Measurements from ENCODE around the gene CCDC192.
"Not testable (repeated sequence)": the region's sequence is repeated elsewhere in the genome, so short reads cannot be mapped to it uniquely, and the experiment has no call there.

The CCDC192 gene

DNA sequence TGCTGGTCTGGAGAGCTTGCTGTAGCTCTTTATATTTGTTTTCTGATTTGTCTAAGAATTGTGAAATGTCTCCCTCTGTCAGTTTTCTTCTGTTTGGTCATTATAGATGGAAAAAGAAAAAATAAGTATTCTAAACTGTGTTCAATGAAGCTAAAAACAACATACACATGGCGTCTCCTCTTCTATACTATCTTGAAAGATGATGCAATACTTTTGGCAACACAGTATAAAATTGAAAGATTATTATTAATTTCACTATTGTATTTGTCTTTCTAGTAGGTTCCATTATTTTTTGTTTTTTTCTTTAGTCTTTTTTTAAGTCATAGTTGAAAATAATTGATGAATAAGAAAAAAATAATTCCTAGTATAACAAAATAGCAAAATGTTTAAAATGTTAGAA, 22.5 kb downstream of the CCDC192 start:
- Mint-ChIP-seq H3K4me3 (no peak overlapping the region), H3K4me1 (ENCODE audit: low read depth) (no peaks in the 10 kb centered on the region), H3K36me3 (ENCODE audit: low read depth) (no peaks in the 10 kb centered on the region), H3K27me3 (peaks cover 3% of the 10 kb centered on the region), H3K27ac (no peak overlapping the region), H3K9me3 (peaks cover 9% of the 10 kb centered on the region)
- DNase-seq, result no peak

DNA sequence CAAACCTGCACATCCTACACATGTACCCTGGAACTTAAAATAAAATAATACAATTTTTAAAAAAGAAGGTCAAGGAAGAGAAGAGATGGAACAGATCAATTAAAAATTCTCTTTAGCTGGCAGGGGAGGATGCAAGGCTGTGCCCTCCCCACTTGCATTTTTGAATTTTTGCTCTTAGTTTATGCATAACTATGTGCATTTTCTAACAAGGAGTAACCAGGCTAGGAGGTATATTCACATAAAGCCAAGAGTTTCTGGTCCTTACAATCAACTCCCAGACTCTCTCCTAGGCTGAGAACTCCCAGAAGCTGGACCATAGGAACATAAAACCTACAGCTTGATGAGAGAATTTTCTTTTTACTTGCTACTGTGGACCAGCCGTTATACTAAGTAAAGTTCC, 29.8 kb downstream of the CCDC192 start:
- Mint-ChIP-seq H3K27me3 (no peaks in the 10 kb centered on the region), H3K4me3 (no peak overlapping the region), H3K9me3 (peaks cover 2% of the 10 kb centered on the region), H3K36me3 (ENCODE audit: low read depth) (no peaks in the 10 kb centered on the region), H3K27ac (no peak overlapping the region), H3K4me1 (ENCODE audit: low read depth) (no peaks in the 10 kb centered on the region)
- DNase-seq, result no peak

DNA sequence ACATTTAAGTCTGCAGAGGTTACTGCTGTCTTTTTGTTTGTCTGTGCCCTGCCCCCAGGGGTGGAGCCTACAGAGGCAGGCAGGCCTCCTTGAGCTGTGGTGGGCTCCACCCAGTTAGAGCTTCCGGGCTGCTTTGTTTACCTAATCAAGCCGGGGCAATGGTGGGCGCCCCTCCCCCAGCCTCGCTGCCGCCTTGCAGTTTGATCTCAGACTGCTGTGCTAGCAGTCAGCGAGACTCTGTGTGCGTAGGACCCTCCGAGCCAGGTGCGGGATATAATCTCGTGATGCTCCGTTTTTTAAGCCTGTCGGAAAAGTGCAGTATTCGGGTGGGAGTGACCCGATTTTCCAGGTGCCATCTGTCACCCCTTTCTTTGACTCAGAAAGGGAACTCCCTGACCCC, 36.2 kb downstream of the CCDC192 start:
- not testable (repeated sequence) for H3K4me1 Mint-ChIP-seq (ENCODE audit: low read depth); H3K36me3 Mint-ChIP-seq (ENCODE audit: low read depth); H3K9me3 Mint-ChIP-seq; DNase-seq; H3K27ac Mint-ChIP-seq; H3K4me3 Mint-ChIP-seq
- peaks cover 27% of the 10 kb centered on the region for H3K27me3 Mint-ChIP-seq

DNA sequence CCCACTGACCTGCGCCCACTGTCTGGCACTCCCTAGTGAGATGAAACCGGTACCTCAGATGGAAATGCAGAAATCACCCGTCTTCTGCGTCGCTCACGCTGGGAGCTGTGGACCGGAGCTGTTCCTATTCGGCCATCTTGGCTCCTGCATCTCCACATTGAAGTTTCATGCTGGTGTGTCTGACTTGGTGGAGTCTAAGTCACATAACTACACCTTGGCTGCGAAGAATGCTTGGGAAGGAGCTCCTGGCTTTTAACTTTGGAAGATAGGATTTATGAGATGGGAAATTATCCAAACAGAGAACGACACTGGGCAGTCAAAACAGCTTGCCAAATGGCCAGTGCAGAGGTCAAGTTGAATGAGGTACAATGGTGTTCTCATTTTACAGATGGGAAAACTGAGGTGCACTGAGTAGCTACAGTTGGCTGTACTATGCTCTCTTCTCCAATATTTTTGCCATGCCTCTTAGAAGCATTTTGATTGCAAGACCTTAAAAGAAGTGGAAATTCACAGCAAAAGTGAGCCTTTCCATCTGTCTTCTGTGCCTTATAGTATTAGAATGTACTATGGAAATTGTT, 36.7 kb downstream of the CCDC192 start:
- DNase-seq, result no peak
- no peaks in the 10 kb centered on the region for H3K9me3 Mint-ChIP-seq
- H3K4me1 Mint-ChIP-seq (ENCODE audit: low read depth), result no peaks in the 10 kb centered on the region
- H3K4me3 Mint-ChIP-seq, result no peak overlapping the region
- no peak overlapping the region for H3K27ac Mint-ChIP-seq
- no peaks in the 10 kb centered on the region for H3K36me3 Mint-ChIP-seq (ENCODE audit: low read depth)
- H3K27me3 Mint-ChIP-seq, result peaks cover 27% of the 10 kb centered on the region

DNA sequence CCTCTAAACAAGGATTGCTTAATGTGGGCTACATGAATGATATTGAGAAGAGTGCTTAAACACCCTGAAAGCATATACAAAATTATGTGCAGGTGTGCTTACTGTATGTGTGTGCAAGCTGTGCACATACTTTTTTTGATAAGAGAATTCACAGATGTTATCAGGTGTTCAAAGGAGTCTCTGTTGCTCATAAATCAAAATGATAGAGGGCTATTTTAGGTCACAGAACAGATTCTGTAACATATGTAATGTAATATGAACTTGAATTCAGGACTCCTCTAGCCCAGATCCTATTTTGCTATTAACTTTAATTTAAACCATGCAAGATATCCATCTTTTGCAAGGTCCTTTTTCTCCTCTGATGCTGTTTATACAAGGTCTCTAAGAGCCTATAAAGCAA, 38.2 kb downstream of the CCDC192 start:
- no peak for DNase-seq
- Mint-ChIP-seq H3K9me3 (no peaks in the 10 kb centered on the region), H3K4me3 (no peak overlapping the region), H3K4me1 (ENCODE audit: low read depth) (no peaks in the 10 kb centered on the region), H3K27me3 (peaks cover 27% of the 10 kb centered on the region), H3K36me3 (ENCODE audit: low read depth) (no peaks in the 10 kb centered on the region), H3K27ac (no peak overlapping the region)

DNA sequence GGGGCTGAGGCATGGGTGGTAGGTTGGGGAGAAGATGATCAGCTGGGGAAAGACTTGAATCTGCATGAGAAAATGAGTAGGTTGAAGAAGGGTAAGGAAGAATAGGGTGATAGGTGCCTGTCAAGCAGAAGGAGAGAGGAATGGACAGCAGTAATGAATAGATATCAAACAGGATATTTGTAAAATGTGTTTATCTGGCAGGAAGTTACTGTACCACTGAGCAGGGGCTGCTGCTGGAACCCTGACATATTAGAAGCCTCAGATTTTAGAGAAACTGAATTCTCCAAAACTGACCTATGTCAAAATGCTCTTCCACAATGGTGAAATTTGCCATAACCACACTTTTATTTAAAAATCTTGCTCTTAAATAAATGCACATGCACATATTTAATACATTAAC, 41.0 kb downstream of the CCDC192 start:
- no peaks in the 10 kb centered on the region for H3K4me1 Mint-ChIP-seq (ENCODE audit: low read depth)
- no peaks in the 10 kb centered on the region for H3K36me3 Mint-ChIP-seq (ENCODE audit: low read depth)
- no peak overlapping the region for H3K4me3 Mint-ChIP-seq
- no peaks in the 10 kb centered on the region for H3K9me3 Mint-ChIP-seq
- no peak for DNase-seq
- no peak overlapping the region for H3K27ac Mint-ChIP-seq
- H3K27me3 Mint-ChIP-seq, result peaks cover 24% of the 10 kb centered on the region

DNA sequence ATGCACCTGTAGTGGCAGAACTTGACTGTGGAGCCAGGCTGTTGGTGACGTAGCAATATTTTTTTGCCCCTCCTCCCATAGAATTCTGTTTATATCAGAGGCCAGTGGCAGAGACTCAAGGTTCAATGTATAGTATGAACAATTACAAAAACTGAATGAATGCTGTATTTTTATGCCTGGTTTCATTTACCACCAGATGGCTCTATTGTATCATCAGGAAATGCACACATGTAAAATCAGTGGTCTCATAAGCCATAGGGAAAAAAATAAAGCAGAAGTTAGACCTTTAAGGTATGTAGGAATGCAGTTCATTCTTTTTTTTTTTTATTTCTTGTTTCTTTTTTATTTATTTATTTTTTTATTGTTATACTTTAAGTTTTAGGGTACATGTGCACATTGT, 43.6 kb downstream of the CCDC192 start:
- no peak overlapping the region for H3K27ac Mint-ChIP-seq
- no peak overlapping the region for H3K4me3 Mint-ChIP-seq
- no peaks in the 10 kb centered on the region for H3K36me3 Mint-ChIP-seq (ENCODE audit: low read depth)
- peaks cover 15% of the 10 kb centered on the region for H3K27me3 Mint-ChIP-seq
- H3K9me3 Mint-ChIP-seq, result no peaks in the 10 kb centered on the region
- DNase-seq, result no peak
- no peaks in the 10 kb centered on the region for H3K4me1 Mint-ChIP-seq (ENCODE audit: low read depth)

DNA sequence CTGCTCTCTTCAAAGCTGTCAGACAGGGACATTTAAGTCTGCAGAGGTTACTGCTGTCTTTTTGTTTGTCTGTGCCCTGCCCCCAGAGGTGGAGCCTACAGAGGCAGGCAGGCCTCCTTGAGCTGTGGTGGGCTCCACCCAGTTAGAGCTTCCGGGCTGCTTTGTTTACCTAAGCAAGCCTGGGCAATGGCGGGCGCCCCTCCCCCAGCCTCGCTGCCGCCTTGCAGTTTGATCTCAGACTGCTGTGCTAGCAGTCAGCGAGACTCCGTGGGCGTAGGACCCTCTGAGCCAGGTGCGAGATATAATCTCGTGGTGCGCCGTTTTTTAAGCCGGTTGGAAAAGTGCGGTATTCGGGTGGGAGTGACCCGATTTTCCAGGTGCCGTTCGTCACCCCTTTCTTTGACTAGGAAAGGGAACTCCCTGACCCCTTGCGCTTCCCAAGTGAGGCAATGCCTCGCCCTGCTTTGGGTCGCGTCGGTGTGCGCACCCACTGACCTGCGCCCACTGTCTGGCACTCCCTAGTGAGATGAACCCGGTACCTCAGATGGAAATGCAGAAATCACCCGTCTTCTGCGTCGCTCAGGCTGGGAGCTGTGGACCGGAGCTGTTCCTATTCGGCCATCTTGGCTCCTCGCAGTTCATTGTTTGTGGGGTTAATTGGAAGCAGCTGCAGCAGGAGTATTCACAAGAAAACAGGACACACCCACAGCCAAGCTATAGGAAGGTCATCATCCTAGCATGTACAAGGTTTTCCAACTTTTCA, 49.5 kb downstream of the CCDC192 start:
- H3K27me3 Mint-ChIP-seq; H3K36me3 Mint-ChIP-seq (ENCODE audit: low read depth); DNase-seq; H3K4me1 Mint-ChIP-seq (ENCODE audit: low read depth); H3K4me3 Mint-ChIP-seq; H3K9me3 Mint-ChIP-seq; H3K27ac Mint-ChIP-seq: not testable (repeated sequence)

DNA sequence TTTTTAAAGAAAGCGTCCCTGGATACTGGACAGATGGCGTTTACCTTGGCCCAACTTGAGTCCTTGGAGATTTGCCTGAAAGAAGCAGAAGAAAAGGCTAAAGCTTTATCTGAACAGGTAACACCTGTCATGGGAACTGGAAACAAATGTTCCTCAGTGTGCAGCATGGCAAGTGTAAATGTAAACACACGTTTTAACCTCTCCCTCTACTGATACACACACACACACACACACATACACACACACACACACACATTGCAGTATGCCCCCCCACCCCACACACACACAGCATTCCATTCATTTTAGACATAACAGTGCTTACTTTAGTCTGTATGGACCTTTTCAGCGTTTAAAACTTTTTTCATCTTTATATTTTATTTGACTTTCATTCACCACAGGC, 51.1 kb downstream of the CCDC192 start:
- Mint-ChIP-seq H3K4me3 (no peak overlapping the region), H3K36me3 (ENCODE audit: low read depth) (no peaks in the 10 kb centered on the region), H3K4me1 (ENCODE audit: low read depth) (no peaks in the 10 kb centered on the region), H3K27me3 (peaks cover 5% of the 10 kb centered on the region), H3K27ac (no peak overlapping the region), H3K9me3 (no peaks in the 10 kb centered on the region)
- no peak for DNase-seq

DNA sequence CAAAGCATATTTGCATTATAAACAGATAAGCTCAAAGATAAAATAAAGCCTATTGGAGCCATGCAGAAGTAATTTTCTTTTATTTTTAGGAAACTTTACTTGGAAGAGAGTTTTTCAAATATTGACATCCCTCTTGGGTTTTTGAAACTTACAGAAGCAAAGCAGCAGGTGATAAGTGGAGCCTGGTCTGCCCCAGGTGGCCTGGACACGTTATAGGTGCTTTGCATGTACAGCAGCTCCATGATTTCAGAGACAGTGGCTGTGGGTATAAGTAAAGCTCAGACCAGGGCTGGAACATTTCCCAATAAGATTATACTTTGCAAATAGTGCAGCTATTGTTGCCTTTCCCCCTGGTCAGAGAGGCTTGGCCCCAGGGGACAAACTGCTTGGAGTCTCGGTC, 51.5 kb downstream of the CCDC192 start:
- Mint-ChIP-seq H3K36me3 (ENCODE audit: low read depth) (no peaks in the 10 kb centered on the region), H3K27ac (no peak overlapping the region), H3K9me3 (no peaks in the 10 kb centered on the region), H3K4me3 (no peak overlapping the region), H3K4me1 (ENCODE audit: low read depth) (no peaks in the 10 kb centered on the region), H3K27me3 (peaks cover 5% of the 10 kb centered on the region)
- no peak for DNase-seq

DNA sequence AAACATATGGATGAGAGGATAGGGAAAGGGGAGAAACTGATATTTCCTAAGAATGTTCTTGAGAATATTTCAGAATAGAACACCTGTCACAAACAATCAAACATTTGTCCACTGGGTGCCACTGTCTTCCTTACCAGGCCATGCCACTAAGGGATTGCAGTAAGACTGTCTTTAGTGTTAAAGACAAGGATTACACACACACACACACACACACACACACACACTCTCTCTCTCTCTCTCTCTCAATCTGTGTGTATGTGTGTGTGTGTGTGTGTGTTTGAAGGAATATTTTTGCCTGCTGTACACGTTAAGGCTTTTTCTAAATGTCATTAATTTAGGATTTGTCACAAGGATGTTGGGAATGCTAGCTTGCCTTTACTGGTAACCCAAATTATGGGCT, 54.4 kb downstream of the CCDC192 start:
- no peak overlapping the region for H3K4me3 Mint-ChIP-seq
- H3K9me3 Mint-ChIP-seq, result no peaks in the 10 kb centered on the region
- no peaks in the 10 kb centered on the region for H3K36me3 Mint-ChIP-seq (ENCODE audit: low read depth)
- no peaks in the 10 kb centered on the region for H3K4me1 Mint-ChIP-seq (ENCODE audit: low read depth)
- no peak for DNase-seq
- peaks cover 5% of the 10 kb centered on the region for H3K27me3 Mint-ChIP-seq
- H3K27ac Mint-ChIP-seq, result no peak overlapping the region

DNA sequence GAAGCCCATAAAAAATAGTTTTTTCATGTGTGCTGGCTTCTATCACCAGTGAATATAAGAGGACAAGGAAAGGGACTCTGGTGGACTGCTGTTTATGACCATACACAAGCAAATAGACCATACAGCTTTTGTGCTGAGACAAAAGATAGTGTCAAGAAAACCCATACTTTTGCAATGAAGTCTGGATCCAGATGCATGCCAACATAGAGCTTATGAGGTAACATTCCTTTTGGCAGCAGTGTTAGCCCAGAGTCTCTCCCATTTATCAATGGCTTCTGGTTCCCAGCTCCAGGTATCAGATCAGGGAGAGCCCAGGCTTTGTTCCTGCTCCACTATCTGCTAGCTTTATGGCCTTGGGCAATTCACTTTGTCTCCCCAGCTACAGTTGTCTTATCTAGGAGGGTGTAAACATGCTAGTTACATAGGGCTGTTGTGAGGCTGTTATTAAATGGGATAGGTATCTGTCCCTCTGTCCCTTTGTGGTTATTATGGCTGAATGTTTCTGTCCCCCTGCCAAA, 55.6 kb downstream of the CCDC192 start:
- Mint-ChIP-seq H3K36me3 (ENCODE audit: low read depth) (no peaks in the 10 kb centered on the region), H3K27me3 (peaks cover 3% of the 10 kb centered on the region), H3K4me3 (no peak overlapping the region), H3K4me1 (ENCODE audit: low read depth) (no peaks in the 10 kb centered on the region), H3K27ac (no peak overlapping the region), H3K9me3 (no peaks in the 10 kb centered on the region)
- no peak for DNase-seq

DNA sequence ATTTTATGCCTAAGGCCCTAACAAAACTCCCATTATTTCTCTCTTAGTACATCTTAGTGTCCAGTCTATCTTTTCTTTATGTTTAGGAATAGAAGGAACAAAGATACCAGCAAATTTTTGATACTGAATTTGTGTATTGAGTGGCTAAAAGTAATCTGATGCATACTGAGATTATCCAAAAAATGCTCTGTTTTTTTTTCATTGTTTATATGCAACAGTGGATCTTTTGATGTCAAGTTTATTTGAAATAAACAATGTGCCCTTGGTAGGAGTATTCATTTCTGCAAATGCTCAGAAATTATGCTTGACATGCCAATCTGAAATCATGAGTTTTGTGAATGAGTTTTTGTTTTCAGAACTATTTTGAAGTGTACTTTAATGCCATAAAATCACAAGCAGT, 58.7 kb downstream of the CCDC192 start:
- Mint-ChIP-seq H3K4me1 (ENCODE audit: low read depth) (no peaks in the 10 kb centered on the region), H3K9me3 (no peaks in the 10 kb centered on the region), H3K36me3 (ENCODE audit: low read depth) (no peaks in the 10 kb centered on the region), H3K4me3 (no peak overlapping the region), H3K27me3 (peaks cover 9% of the 10 kb centered on the region), H3K27ac (no peak overlapping the region)
- DNase-seq, result no peak

DNA sequence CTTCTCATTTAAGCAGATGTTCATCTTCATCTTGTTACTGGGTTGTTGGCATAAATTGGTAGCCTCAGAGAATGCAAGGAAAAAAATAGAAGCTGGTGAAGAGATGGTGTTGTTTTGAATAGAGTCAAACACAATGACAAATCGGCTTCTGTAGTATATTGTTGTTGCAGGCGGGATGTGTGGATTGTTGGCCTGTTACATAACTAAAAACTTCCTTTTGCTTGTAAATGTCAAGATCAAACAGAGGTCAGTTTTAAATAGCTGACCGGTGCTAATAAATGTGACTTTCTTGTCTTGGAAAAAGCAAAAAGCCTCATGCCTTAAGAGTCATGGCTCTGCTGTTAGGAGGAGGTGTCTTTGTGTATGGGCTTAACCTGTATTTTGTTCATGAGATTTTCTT, 59.2 kb downstream of the CCDC192 start:
- Mint-ChIP-seq H3K27me3 (peaks cover 9% of the 10 kb centered on the region), H3K4me1 (ENCODE audit: low read depth) (no peaks in the 10 kb centered on the region), H3K9me3 (no peaks in the 10 kb centered on the region)

DNA sequence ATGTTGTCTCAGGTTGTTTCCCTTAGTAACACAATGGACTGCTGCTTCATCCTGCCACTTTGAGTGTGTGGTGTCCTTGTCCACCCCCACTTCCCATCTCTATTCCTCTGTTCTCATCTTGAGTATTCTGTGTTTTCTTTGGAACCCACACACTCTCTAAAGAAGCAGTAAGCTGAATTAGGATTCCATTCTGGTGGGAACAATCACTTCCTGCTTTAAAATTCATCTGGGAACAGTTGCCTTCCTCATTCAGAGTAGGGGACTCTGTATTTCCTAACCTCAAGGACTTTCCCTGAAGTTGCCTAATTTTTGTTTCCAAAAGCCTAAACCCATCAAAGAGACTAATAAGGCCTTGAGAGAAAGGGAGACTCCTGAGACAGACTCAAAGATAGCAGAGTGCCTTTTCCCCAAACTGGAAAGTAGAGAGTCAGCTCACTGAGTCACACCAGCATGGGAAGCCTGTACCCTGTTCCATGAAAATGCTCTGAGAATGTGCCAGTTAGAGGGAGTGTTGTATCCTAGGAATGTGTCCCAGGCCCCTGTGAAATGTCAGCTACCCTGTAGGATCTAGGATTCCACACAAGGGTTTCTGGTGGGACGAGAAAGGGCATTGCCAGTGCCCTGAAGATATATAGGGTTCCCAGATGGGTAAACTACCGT, 63.6 kb downstream of the CCDC192 start:
- H3K36me3 Mint-ChIP-seq (ENCODE audit: low read depth), result no peaks in the 10 kb centered on the region
- H3K27me3 Mint-ChIP-seq, result peaks cover 15% of the 10 kb centered on the region
- no peak overlapping the region for H3K4me3 Mint-ChIP-seq
- no peak overlapping the region for H3K27ac Mint-ChIP-seq
- DNase-seq, result no peak
- no peaks in the 10 kb centered on the region for H3K4me1 Mint-ChIP-seq (ENCODE audit: low read depth)
- no peaks in the 10 kb centered on the region for H3K9me3 Mint-ChIP-seq

More for the DNA sequence above, 59.2 kb downstream of the CCDC192 start:
- no peaks in the 10 kb centered on the region for H3K36me3 Mint-ChIP-seq (ENCODE audit: low read depth)
- H3K27ac Mint-ChIP-seq, result no peak overlapping the region
- H3K4me3 Mint-ChIP-seq, result no peak overlapping the region
- DNase-seq, result no peak

All from activated T-cell treated with anti-CD3 and anti-CD28 coated beads, Interleukin-2, amount 50 U/mL, for 24 hours (primary cell).